Suprapubic skin (tissue), 3 donors: ENCODE results near the gene EFCAB12.

Experiments used
- CTCF ChIP-seq, 2 donors: fragments of 200-600 bp in 1 of 2; fragments of 450-650 bp in 1 of 2; sonication (generic) in 1 of 2; IDR thresholded peaks; one replicate each; pipeline ENCODE4 v1.5.1; 2016 to 2019; ENCODE audit warnings: antibody characterized with exemption in 2 of 2, mild to moderate bottlenecking in 1 of 2, moderate library complexity in 1 of 2
- EP300 ChIP-seq: sonication (generic); formaldehyde crosslinking; IDR thresholded peaks from one replicate; pipeline ENCODE4 v1.6.1; 2017; ENCODE audit warnings: antibody characterized with exemption

- TF ChIP-seq EP300, result no peak
- no peak for TF ChIP-seq CTCF (IDR thresholded peaks at IDR 0.05)
These were observed 24.3 kb downstream of the EFCAB12 start for GRCh38 chr3:129404130-129404529.
